Activated CD8-positive, alpha-beta T cell treated with anti-CD3 and anti-CD28 coated beads for 36 hours (primary cell): ENCODE measurements around the gene DDX23. TPM values are rescaled to one million over a fixed set of nuclear protein-coding genes. Genes with fewer than 3 reads are reported as not detected.
"Not testable (repeated sequence)": the region's sequence is repeated elsewhere in the genome, so short reads cannot be mapped to it uniquely, and the experiment has no call there.

Experiments used
- ATAC-seq: fragments of 200-7000 bp; cut with Tn5 transposase; one replicate; pipeline ENCODE4 v1.10.0; 2021; ENCODE audit warnings: mild to moderate bottlenecking, moderate library complexity
- CTCF ChIA-PET: fragments of 350-600 bp; sonication (Branson Sonifier 250); formaldehyde crosslinking; loops from one replicate; lab custom pipeline; 2021; ENCODE audit warnings: antibody characterized with exemption; lab: Charles Lee
- POLR2A ChIA-PET: fragments of 350-600 bp; sonication (Branson Sonifier 250); formaldehyde crosslinking; loops from one replicate; lab custom pipeline; 2021; ENCODE audit warnings: antibody characterized with exemption; lab: Charles Lee
- DNase-seq: peaks from one replicate; pipeline ENCODE4 v3.0.0-alpha.2; 2020
- H3K27ac Mint-ChIP-seq: one replicate; pipeline ENCODE4 v1.8.0; 2021; ENCODE audit warnings: mild to moderate bottlenecking, mixed read lengths
- H3K27me3 Mint-ChIP-seq: one replicate; pipeline ENCODE4 v1.8.0; 2021; ENCODE audit warnings: mixed read lengths
- H3K36me3 Mint-ChIP-seq: one replicate; pipeline ENCODE4 v1.8.0; 2021; ENCODE audit warnings: low read depth, mixed read lengths
- H3K4me1 Mint-ChIP-seq: one replicate; pipeline ENCODE4 v1.8.0; 2021; ENCODE audit warnings: low read depth, mixed read lengths
- H3K4me3 Mint-ChIP-seq: one replicate; pipeline ENCODE4 v1.8.0; 2021; ENCODE audit warnings: mild to moderate bottlenecking, moderate library complexity, mixed read lengths
- H3K9me3 Mint-ChIP-seq: one replicate; pipeline ENCODE4 v1.8.0; 2021; ENCODE audit warnings: mixed read lengths
- intact Hi-C: fragments of 100-400 bp; cut with micrococcal nuclease; formaldehyde crosslinking; loops from one replicate; pipeline ENCODE4 v1.10.0; 2022
- total RNA-seq, 2 experiments: library from RNA; stranded (reverse); gene quantifications; one replicate each; pipeline ENCODE4 v1.2.3, GENCODE V29; 2021
- TF ChIP-seq, protein P1 (sequence below): fragments of 200-600 bp; IDR thresholded peaks from one replicate; pipeline ENCODE4 v1.8.0; 2022; ENCODE audit warnings: antibody characterized with exemption, mild to moderate bottlenecking

The DDX23 gene
- total RNA-seq, 2 experiments from 2014 or later, result 84.5 to 95.6 TPM

DNA sequence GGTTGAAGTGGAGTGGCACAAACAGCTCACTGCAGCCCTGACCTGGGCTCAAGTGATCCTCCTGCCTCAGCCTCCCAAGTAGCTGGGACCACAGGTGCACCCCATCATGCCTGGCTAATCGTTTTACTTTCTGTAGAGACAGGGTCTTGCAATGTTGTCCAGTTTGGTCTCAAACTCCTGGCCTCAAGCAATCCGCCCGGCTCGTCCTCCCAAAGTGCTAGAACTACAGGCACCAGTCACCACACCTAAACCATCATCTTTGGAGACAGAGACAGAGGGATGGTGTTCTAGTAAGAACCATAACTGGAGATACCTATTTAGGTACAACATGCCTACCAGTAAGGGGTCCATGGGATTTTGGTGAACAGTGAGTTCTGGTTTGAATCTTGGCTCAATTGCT, 2.5 kb upstream of the DDX23 start:
- DNase-seq, result no peak
- H3K36me3 Mint-ChIP-seq, result peaks cover 19% of the 10 kb centered on the region
- no peaks in the 10 kb centered on the region for H3K9me3 Mint-ChIP-seq
- peaks cover 21% of the 10 kb centered on the region for H3K4me1 Mint-ChIP-seq
- ChIA-PET CTCF (interaction anchor here (1.0 to 12.8 kb wide), 12 partner anchors 14 to 234 kb away, joined by 3 to 294 read pairs (median 24); partner anchors contain the start of genes FKBP11 and WNT1), POLR2A (interaction anchor here (5.8 kb wide), 1 partner anchor 11 kb away, joined by 56 read pairs; the partner anchor contains the start of gene RND1)
- intact Hi-C loops, result loop anchor here (5.0 kb wide), 1 partner anchor 123 kb away; the partner anchor contains the start of gene WNT1
- ATAC-seq, result no peak
- H3K27ac Mint-ChIP-seq, result no peak overlapping the region
- H3K27me3 Mint-ChIP-seq, result no peaks in the 10 kb centered on the region
- no peak overlapping the region for H3K4me3 Mint-ChIP-seq
- TF ChIP-seq, protein P1, sequence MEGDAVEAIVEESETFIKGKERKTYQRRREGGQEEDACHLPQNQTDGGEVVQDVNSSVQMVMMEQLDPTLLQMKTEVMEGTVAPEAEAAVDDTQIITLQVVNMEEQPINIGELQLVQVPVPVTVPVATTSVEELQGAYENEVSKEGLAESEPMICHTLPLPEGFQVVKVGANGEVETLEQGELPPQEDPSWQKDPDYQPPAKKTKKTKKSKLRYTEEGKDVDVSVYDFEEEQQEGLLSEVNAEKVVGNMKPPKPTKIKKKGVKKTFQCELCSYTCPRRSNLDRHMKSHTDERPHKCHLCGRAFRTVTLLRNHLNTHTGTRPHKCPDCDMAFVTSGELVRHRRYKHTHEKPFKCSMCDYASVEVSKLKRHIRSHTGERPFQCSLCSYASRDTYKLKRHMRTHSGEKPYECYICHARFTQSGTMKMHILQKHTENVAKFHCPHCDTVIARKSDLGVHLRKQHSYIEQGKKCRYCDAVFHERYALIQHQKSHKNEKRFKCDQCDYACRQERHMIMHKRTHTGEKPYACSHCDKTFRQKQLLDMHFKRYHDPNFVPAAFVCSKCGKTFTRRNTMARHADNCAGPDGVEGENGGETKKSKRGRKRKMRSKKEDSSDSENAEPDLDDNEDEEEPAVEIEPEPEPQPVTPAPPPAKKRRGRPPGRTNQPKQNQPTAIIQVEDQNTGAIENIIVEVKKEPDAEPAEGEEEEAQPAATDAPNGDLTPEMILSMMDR, result no peak

DNA sequence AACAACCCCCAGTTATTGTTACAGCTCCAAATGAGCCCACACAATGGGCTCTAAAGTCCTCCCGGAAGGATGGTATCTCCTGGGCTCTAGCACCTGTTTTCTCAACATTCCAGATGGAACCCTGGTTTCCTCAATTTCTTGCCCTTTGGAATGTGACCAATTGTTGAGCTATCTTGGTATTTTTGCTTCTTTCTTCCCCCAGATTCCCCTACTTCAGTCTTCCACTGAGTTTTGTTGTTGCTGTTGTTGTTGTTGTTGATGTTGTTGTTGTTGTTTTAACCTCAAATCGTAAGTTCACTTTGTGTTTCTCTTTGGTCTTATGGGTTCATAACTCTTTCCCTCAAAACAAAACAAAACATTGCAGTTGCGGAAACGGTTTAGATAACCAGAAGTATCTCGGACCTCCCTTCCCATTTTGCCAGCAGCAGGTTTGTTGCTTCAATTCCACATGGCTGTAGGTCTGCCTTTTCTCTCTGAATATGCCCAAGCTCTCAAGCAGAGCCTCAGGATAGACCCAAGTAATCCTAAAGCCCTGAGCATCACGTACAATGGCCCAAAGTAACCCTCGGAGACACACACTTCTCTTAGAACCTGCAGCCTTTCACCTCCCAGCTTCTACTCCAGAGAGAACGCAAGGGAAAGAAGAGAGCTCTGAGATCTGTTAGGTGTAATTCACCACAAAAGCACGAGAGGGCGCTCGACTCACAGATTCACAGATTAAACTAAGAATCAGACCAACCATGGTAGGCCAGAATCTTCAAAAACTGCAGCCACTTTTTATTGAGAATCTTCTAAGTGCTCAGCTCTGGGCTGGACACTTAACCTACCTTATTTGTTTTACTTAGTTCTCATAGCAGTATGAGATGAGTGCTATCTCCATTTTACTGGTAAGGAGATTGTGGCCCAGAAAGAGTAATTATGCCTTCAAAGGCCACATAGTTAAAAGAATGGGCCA, 1.0 kb upstream of the DDX23 start:
- TF ChIP-seq, protein P1, result peak; percentile 79
- Mint-ChIP-seq H3K4me1 (peaks cover 24% of the 10 kb centered on the region), H3K27me3 (no peaks in the 10 kb centered on the region), H3K36me3 (peaks cover 22% of the 10 kb centered on the region), H3K9me3 (no peaks in the 10 kb centered on the region), H3K4me3 (peak overlapping the region; percentile 97), H3K27ac (peak overlapping the region; percentile 96)
- intact Hi-C loops, result loop anchor here (1.0 to 5.0 kb wide), 3 partner anchors 38 to 124 kb away; partner anchors contain the start of gene WNT1
- POLR2A ChIA-PET, result interaction anchor here (0.8 to 5.8 kb wide), 17 partner anchors 12 to 278 kb away, joined by 3 to 56 read pairs (median 4); partner anchors contain the start of genes CCNT1, FKBP11, RND1 and TUBA1B
- CTCF ChIA-PET, result interaction anchor here (0.6 to 12.8 kb wide), 67 partner anchors 8 to 655 kb away, joined by 3 to 294 read pairs (median 5); partner anchors contain the start of genes ARF3, CACNB3, FKBP11 and PRKAG1
- DNase-seq (peak; percentile 97), ATAC-seq (peak; percentile 43)

DNA sequence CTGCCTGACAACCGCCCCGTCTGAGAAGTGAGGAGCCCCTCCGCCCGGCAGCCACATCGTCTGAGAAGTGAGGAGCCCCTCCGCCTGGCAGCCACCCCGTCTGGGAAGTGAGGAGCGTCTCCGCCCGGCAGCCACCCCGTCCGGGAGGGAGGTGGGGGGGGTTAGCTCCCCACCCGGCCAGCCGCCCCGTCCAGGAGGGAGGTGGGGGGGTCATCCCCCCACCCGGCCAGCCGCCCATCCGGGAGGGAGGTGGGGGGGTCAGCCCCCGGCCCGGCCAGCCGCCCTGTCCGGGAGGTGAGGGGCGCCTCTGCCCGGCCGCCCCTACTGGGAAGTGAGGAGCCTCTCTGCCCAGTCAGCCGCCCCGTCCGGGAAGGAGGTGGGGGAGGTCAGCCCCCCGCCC, 9.9 kb downstream of the DDX23 start:
- POLR2A ChIA-PET, intact Hi-C loops: not testable (repeated sequence)

DNA sequence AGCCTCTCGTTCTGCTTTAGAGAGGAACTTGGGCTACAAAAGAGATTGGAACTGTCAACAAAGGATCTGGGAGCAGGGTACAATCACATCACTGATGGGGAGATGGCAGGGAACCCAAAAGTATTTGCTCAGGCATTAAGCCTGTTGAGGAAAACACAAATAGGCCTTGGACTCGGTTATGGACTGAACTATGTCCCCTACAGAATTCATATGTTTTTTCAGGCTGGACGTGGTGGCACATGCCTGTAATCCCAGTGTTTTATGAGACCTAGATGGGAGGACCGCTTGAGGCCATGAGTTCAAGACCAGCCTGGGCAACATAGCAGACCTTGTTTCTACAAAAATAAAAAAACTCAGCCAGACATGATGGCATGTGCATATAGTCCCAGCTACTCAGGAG, 13.9 kb downstream of the DDX23 start:
- ChIA-PET POLR2A (no interaction called here), CTCF (interaction anchor here (2.0 kb wide), 1 partner anchor 15 kb away, joined by 5 read pairs; no protein-coding TSS in a partner anchor)
- no peaks in the 10 kb centered on the region for H3K27me3 Mint-ChIP-seq
- intact Hi-C loops, result no loop called here
- TF ChIP-seq, protein P1, result no peak
- no peaks in the 10 kb centered on the region for H3K9me3 Mint-ChIP-seq
- no peaks in the 10 kb centered on the region for H3K4me1 Mint-ChIP-seq
- no peak overlapping the region for H3K27ac Mint-ChIP-seq
- DNase-seq (no peak), ATAC-seq (no peak)
- H3K36me3 Mint-ChIP-seq, result peaks cover 41% of the 10 kb centered on the region
- no peak overlapping the region for H3K4me3 Mint-ChIP-seq

More for the DNA sequence above, 9.9 kb downstream of the DDX23 start:
- DNase-seq, ATAC-seq, H3K4me1 Mint-ChIP-seq, H3K4me3 Mint-ChIP-seq, H3K27ac Mint-ChIP-seq, H3K9me3 Mint-ChIP-seq, H3K27me3 Mint-ChIP-seq, CTCF ChIA-PET: not testable (repeated sequence)
- H3K36me3 Mint-ChIP-seq, result peaks cover 34% of the 10 kb centered on the region

DNA sequence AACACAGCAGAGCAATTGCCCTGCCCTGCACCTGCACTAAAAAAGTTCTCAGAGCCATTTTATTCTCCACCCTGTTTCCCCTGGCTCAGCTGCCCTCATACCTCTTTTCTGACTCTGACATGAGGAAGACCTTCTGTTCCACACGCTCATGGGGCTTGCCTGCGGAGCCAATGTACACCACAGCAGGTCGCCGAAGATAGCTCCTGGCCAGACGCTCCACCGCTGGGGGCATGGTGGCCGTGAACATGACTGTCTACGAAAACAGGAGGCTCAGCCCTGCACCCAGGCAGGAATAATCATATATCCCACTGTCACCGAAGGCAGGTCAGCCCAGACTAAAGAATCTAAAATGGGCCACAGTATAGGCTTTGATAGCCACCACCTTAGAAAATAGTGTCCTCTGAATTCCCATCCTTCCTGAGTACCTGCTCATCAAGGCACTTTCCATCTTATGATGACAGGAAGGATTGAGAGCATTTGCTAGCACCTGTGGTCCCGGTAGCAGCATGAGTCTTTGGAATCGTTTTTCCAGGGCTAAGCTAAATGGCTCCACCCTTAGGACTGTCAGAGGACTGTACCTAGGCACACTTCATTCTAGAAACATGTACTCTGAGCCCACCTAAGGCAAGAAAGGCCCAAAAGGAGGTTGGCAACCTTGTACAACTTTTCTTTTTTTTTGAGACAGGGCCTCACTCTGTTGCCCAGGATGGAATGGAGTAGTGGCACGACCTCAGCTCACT, 19.5 kb downstream of the DDX23 start:
- POLR2A ChIA-PET, result interaction anchor here (1.1 to 1.5 kb wide), 2 partner anchors 18 to 33 kb away, joined by 3 read pairs; partner anchors contain the start of gene RND1
- CTCF ChIA-PET, result interaction anchor here (0.8 to 2.3 kb wide), 5 partner anchors 13 to 103 kb away, joined by 3 to 7 read pairs (median 3); no protein-coding TSS in a partner anchor
- Mint-ChIP-seq H3K4me3 (no peak overlapping the region), H3K9me3 (no peaks in the 10 kb centered on the region), H3K27me3 (no peaks in the 10 kb centered on the region), H3K4me1 (no peaks in the 10 kb centered on the region), H3K36me3 (peaks cover 49% of the 10 kb centered on the region), H3K27ac (no peak overlapping the region)
- TF ChIP-seq, protein P1, result no peak
- no peak for ATAC-seq
- DNase-seq, result no peak
- intact Hi-C loops, result no loop called here
